GM19193 (cell line): Measurements from ENCODE around the gene PCYT1A.
A peak's percentile ranks its signal among the peaks of the same experiment; 100 is the strongest.

Experiments
- POLR2A ChIP-seq: IDR thresholded peaks from 4 replicates; pipeline ENCODE4 v1.6.1; 2011; ENCODE audit not compliant: insufficient read depth, insufficient read length; ENCODE audit errors: extremely low read depth

PCYT1A gene

DNA sequence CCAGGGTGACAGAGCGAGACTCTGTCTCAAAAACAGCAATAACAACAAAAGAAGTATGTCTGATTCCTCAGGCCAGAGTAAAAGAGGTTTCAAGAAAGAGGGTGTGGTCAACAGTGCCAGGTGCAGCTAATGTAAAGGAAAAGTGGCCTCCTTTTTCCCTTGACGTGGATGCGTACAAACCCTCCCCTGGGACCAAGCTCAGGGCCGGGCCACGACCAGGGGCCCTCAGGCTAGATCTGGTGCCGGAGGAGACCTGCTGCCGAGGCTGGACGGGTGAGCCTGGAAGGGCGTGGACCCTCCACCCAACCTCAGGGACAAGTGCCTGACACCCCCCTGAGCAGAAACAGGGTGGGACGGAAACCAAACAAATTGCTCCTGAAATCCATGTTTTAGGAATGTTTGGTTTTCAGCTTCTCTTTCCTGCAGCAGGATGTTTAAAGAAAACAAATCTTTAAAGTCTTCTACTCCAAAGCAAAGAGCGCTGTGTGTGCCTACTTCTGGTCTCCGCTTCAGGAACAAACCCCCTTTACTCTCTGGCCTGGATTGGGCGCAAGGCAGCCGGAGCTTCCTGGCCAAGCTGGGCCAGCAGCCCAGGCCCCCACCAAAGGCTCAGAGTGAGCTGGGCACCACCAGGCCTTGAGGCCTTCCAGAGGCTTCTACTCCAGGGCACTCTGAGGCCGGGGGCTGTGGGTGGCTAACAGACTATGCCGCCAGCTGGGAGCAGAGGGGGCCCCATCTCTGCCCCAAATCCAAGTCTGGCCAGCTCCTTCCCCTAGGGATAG, 97.8 kb downstream of the PCYT1A start:
- TF ChIP-seq POLR2A, result peak; percentile 39

DNA sequence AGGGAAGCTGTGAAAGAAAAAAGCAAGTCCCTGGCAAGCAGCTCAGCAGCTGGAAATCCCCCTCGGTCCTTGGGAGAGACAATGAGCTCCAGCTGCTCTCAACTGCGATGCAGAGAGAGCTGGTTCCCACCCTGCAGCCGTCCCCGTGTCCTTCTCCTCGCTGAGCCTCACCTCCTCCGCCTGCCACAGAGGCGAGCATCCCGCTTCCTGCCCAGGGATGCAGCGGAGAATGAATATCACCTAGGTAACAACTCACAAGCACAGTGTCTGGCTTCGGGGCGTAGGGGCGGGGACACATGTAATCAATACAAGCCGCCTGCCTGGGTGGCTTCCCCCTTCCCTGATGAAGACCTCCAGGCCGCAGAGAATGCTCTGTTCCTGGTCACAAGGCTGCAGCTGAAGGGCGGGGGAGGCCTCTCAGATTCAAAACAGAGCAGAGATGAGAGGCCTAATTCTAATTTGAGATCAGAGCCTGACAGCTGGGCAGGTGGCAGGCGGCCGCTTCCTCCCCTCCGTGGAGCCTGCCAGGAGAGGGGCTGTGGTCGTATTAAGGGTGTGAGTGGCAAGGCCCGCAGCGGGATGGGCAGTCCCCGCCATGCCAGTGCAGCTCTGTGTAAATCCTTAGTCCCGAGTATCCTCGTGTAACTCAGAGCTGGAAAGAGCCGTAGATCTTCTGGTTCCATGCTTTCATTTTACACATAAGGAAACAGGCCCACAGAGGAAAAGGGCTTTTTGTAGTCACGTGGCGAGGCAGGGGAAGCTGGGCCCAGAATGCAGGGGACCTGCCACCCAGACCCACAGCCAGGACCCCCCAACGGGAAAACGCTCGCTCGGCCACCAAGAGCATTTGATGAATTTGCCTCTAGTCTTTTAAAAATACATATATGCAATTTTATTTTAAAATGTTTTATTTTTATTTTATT, 100.6 kb downstream of the PCYT1A start:
- peak; percentile 66 for TF ChIP-seq POLR2A

DNA sequence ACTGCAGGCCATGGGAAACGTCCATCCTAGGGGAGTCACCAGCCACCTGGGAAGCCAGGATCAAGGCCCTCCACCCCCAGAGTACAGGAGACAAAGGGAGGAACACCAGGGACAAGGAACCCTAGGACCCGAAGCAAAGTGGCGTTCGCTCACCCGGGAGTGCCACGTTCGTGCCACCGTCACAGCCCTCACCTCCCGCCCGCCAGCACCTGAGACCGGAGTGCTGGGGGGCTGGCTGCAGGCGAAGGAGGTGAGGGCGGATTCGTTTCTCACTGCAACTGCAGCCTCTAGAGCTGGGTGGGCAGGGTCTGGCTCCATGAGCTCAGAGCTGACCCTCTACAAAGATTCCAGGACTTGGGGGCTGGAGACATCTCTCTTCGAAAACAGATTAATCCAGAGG, 102.6 kb downstream of the PCYT1A start:
- no peak for TF ChIP-seq POLR2A

DNA sequence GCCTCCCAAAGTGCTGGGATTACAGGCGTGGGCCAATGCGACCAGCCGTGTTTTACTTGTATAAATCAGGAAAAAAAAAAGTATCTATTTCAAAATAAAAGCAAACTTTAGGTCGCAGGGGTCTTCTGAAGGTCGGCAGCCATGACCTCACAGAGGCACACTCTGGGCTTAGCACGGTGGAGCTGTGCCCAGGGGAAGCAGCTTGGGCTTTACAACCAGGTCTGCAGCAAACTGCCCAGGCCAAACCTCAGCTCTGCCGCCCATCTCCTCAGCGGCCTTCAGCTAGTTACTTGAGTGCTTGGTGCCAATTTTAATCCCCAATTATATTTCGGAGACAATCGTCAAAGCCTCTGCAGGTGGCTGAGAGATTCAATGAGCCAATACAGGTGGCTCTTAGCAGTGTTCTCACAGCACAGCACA, 106.4 kb downstream of the PCYT1A start:
- TF ChIP-seq POLR2A, result no peak

DNA sequence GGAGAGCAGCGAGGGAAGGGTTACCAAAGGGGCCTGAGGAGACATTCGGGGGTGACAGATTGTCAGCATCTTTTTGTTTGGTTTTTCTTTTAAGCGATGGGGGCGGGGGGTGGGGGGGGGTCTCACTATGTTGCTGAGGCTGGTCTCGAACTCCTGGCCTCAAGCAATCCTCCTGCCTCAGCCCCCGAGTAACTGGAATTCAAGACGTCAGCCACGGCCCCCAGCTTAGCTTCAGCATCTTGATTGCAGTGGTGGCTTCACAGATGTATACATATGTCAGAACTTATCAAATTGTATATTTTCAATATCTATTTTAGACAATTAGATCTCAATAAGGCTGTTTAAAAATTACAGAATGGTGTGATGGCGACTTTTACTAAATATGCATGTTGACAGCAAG, 107.2 kb downstream of the PCYT1A start:
- TF ChIP-seq POLR2A, result no peak
